Lung (tissue), 12 donors: ENCODE results near the gene SPSB2. TPM values are rescaled to one million over a fixed set of nuclear protein-coding genes. Genes with fewer than 3 reads are reported as not detected.

ENCODE experiments used
- ATAC-seq: fragments of 200-7000 bp; cut with Tn5 transposase; one replicate; pipeline ENCODE4 v1.9.1; 2020; ENCODE audit warnings: moderate number of reproducible peaks; ENCODE audit not compliant: insufficient read depth, low FRiP score
- DNase-seq, 3 donors: peaks; one replicate each; pipeline ENCODE4 v3.0.0-alpha.2; 2013 to 2017
- H3K27ac ChIP-seq, 2 donors: one replicate each; pipeline ENCODE4 v1.5.1; 2013; ENCODE audit warnings: mild to moderate bottlenecking in 2 of 2, moderate library complexity in 2 of 2, control low read depth in 1 of 2, inconsistent platforms in 1 of 2, low read depth in 1 of 2, low read length in 1 of 2
- H3K27me3 ChIP-seq, 3 donors: one replicate each; pipeline ENCODE4 v1.5.1; 2013; ENCODE audit warnings: low read length in 2 of 3; ENCODE audit not compliant: control insufficient read depth in 3 of 3, insufficient read depth in 3 of 3
- H3K36me3 ChIP-seq, 4 donors: one replicate each; pipeline ENCODE4 v1.5.1; 2013; ENCODE audit warnings: low read length in 4 of 4, mild to moderate bottlenecking in 1 of 4, moderate library complexity in 1 of 4; ENCODE audit not compliant: control insufficient read depth in 4 of 4, insufficient read depth in 4 of 4
- H3K4me1 ChIP-seq, 5 donors: one replicate each; pipeline ENCODE4 v1.5.1; 2013; ENCODE audit warnings: low read length in 5 of 5, mild to moderate bottlenecking in 2 of 5, moderate library complexity in 1 of 5; ENCODE audit not compliant: control insufficient read depth in 5 of 5, insufficient read depth in 5 of 5
- H3K4me3 ChIP-seq: one replicate; pipeline ENCODE4 v1.5.1; 2013; ENCODE audit warnings: mild to moderate bottlenecking, control low read depth, moderate library complexity
- H3K9ac ChIP-seq, 2 donors: one replicate each; pipeline ENCODE4 v1.5.1; 2013; ENCODE audit warnings: low read length in 2 of 2, control low read depth in 1 of 2; ENCODE audit not compliant: insufficient read depth in 1 of 2
- H3K9me3 ChIP-seq, 4 donors: one replicate each; pipeline ENCODE4 v1.5.1; 2013; ENCODE audit warnings: low read length in 3 of 4, mild to moderate bottlenecking in 1 of 4, moderate library complexity in 1 of 4; ENCODE audit not compliant: control insufficient read depth in 4 of 4, insufficient read depth in 3 of 4
- WGBS, 2 donors: extraction: QIAGEN DNeasy Blood & Tissue Kit; methylation state at CpG; one replicate each; pipeline ENCODE4 v1.1.7; 2013; 5-methylcytosine and 5-hydroxymethylcytosine counted together
- polyA plus RNA-seq, 2 donors: library from polyadenylated mRNA; stranded (reverse); fragments of 200-250 nt; gene quantifications; one replicate each; pipeline ENCODE4 v1.2.1, GENCODE V29; 2013
- total RNA-seq, 2 donors: library from RNA; depleted of rRNA in 1 of 2; stranded (reverse); fragments of >200 nt in 1 of 2; gene quantifications; one replicate each; pipeline ENCODE4 v1.2.1, GENCODE V29; 2014 to 2021
- TF ChIP-seq, protein P1 (sequence below): IDR thresholded peaks from 2 replicates; pipeline ENCODE4 v1.5.1; 2012; ENCODE audit warnings: mild to moderate bottlenecking; ENCODE audit errors: control extremely low read depth, extremely low read depth
- donor health status: control.
- donor health status: control.
- donor health status: Bipolar disorder and iron deficiency.
- donor health status: healthy.
- donor health status: DM: yes; HTN: yes; CAD: no.

The SPSB2 gene
- total and polyA plus RNA-seq, 4 donors = 21.0 to 39.8 (median 31.4) TPM

DNA sequence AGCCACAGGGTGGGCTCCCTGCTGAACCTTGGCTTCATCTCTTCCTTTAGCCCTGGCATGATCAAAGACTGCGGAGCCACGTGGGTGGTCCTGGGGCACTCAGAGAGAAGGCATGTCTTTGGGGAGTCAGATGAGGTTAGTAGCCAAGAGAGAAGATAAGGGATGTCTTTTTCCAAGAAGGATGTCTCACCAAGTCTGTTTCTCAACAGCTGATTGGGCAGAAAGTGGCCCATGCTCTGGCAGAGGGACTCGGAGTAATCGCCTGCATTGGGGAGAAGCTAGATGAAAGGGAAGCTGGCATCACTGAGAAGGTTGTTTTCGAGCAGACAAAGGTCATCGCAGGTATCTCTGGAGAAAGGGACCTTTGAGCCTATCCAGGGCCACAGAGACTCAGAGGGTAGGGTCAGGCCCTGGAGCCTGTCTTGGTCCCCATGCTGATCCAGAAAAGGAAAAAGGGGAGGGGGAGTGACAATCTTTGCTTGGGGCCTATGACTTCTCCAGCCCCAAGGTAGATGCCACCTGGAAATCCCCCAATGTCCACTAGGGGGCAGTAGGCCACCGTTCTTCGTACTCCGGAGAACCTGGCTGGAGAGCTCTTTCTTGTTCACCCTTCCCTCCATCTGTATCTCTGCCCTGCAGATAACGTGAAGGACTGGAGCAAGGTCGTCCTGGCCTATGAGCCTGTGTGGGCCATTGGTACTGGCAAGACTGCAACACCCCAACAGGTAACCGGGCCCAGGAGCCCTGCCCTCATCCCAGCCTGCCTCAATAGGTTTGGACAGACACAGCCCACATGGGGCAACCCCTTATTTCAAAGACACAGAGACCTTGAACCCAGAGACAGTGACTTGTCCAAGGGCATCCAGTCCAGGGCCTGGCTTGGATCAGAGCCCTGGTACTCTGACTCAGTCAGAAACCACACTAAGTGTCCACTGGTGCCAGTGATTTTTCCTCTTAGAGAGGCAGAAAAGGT lies 3.8 kb downstream of the SPSB2 start:
- 35 to 44% methylated on average over 12 of the region's 12 CpGs for WGBS, 2 donors
- TF ChIP-seq, protein P1, sequence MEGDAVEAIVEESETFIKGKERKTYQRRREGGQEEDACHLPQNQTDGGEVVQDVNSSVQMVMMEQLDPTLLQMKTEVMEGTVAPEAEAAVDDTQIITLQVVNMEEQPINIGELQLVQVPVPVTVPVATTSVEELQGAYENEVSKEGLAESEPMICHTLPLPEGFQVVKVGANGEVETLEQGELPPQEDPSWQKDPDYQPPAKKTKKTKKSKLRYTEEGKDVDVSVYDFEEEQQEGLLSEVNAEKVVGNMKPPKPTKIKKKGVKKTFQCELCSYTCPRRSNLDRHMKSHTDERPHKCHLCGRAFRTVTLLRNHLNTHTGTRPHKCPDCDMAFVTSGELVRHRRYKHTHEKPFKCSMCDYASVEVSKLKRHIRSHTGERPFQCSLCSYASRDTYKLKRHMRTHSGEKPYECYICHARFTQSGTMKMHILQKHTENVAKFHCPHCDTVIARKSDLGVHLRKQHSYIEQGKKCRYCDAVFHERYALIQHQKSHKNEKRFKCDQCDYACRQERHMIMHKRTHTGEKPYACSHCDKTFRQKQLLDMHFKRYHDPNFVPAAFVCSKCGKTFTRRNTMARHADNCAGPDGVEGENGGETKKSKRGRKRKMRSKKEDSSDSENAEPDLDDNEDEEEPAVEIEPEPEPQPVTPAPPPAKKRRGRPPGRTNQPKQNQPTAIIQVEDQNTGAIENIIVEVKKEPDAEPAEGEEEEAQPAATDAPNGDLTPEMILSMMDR = peak; percentile 77
- Histone ChIP-seq H3K27ac (peak overlapping the region in 1 of 2 donors; percentile 99), H3K36me3 (peaks cover 3 to 31% (median 25%) of the 10 kb centered on the region in 4 donors), H3K9ac (peak overlapping the region in 1 of 2 donors; percentile 9), H3K4me3 (no peak overlapping the region), H3K27me3 (no peaks in the 10 kb centered on the region), H3K9me3 (no peaks in the 10 kb centered on the region), H3K4me1 (peaks cover 0 to 37% (median 12%) of the 10 kb centered on the region in 5 donors)
- peak; percentile 83 to 86 (median 85) for DNase-seq
- no peak for ATAC-seq

DNA sequence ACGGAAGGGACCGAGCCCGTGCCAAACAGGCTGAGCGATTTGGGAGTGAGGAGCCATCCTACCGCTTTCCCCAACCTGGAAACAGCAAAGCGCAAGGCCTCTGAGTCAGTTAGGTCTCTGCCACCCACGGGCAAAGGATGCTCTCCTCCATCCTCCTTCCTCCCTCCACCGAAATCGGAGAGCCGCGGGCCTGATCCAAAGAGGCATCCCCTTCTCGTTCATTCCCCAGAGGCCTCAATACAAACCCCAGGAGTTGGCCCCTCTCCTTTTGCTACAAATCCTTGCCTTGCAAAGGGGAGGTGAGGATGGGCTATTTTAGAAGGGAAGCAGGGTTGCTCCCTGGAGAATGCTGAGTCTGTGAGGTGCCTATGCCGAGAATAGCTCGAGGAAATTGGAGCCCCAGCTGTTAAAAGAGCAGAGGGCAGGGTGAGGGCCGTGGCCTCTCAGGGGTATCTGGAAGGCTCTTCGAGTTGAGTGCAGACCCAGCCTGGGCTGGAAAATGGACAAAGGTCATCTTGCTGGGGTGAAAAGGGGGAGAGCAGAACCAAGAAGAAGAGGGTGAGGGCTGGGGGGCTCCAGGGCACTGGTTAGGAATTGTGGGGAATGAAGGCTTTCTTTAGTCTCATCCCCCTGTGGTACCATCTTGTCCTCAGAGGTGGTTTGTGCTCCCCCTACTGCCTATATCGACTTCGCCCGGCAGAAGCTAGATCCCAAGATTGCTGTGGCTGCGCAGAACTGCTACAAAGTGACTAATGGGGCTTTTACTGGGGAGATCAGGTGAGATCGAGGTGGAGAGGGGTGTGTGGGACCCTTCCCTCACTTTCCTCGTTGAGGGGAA lies 4.7 kb downstream of the SPSB2 start:
- TF ChIP-seq, protein P1 = no peak
- peak overlapping the region; percentile 76 to 88 for H3K9ac ChIP-seq
- peaks cover 3 to 31% (median 27%) of the 10 kb centered on the region in 4 donors for H3K36me3 ChIP-seq
- no peaks in the 10 kb centered on the region for H3K27me3 ChIP-seq
- peaks cover 0 to 37% (median 12%) of the 10 kb centered on the region in 5 donors for H3K4me1 ChIP-seq
- ATAC-seq (no peak), DNase-seq (peak in 2 of 3 donors; percentile 23 to 43)
- 12 to 15% methylated on average over 22 of the region's 22 CpGs for WGBS, 2 donors
- H3K9me3 ChIP-seq = no peaks in the 10 kb centered on the region
- H3K4me3 ChIP-seq = peak overlapping the region; percentile 92
- peak overlapping the region; percentile 96 to 99 for H3K27ac ChIP-seq

DNA sequence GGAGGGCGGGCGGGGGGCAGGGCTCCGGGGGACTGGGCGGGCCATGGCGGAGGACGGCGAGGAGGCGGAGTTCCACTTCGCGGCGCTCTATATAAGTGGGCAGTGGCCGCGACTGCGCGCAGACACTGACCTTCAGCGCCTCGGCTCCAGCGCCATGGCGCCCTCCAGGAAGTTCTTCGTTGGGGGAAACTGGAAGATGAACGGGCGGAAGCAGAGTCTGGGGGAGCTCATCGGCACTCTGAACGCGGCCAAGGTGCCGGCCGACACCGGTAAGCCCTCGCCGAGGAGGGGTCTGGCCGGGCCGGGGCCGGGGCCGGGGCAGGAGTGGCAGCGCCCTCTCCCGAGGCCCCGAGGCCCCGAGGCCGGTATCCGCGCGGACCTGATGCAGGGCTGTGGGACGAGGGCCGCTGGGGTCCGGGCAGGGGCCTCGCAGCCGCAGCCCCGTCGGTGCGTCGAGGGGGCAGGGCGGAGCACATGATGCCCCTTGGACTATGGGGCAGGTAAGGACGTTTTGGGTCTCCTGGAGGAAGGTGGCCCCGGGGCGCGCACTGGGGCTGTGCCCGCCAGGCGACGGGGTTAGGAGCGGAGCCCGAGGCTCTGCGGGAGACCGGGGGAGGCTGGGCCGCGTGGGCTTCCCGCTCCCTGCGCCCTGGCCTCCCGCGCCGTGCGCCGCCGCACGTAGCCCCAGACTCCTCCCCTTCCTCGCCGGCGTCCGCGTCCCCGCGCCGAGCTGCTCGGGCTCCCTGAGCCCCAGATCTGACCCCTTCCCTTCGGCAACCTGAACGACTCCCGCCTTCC lies 5.5 kb downstream of the SPSB2 start, which contains the start of gene TPI1:
Gene TPI1, plus strand, starts transcription at position 119 of the 798 bp plus-strand sequence. Its CDS starts 36 bp downstream, at position 155.
- H3K27me3 ChIP-seq = no peaks in the 10 kb centered on the region
- peak within 1 kb of the TSS; percentile 92 for H3K4me3 ChIP-seq
- TF ChIP-seq, protein P1 = no peak
- H3K4me1 ChIP-seq = peaks cover 0 to 35% (median 12%) of the 10 kb centered on the region in 5 donors
- DNase-seq (peak; percentile 87 to 92 (median 90)), ATAC-seq (peak; percentile 86)
- H3K9me3 ChIP-seq = no peaks in the 10 kb centered on the region
- 0 to 1% methylated on average over 68 to 86 of the region's 86 CpGs for WGBS, 2 donors
- H3K36me3 ChIP-seq = peaks cover 3 to 31% (median 30%) of the 10 kb centered on the region in 4 donors
- H3K9ac ChIP-seq = peak within 1 kb of the TSS; percentile 76 to 88
- H3K27ac ChIP-seq = peak within 1 kb of the TSS; percentile 96 to 99
